ENCODE results near the gene DOCK6.
"Not testable (repeated sequence)": the region's sequence is repeated elsewhere in the genome, so short reads cannot be mapped to it uniquely, and the experiment has no call there.

Gene DOCK6

GRCh38 chr19:11169896-11170678 lies 92.2 kb downstream of the DOCK6 start:
- DNase-seq = no peak

GRCh38 chr19:11168568-11168967 lies 93.8 kb downstream of the DOCK6 start:
- no peak for DNase-seq

GRCh38 chr19:11166281-11167142 lies 95.8 kb downstream of the DOCK6 start:
- DNase-seq = no peak

- no peak for DNase-seq
These were observed 96.8 kb downstream of the DOCK6 start for GRCh38 chr19:11165486-11166030.

GRCh38 chr19:11164879-11165406 lies 97.4 kb downstream of the DOCK6 start:
- no peak for DNase-seq

- DNase-seq = no peak
These were observed 98.0 kb downstream of the DOCK6 start for GRCh38 chr19:11164296-11164695.

- not testable (repeated sequence) for DNase-seq
These were observed 101.9 kb downstream of the DOCK6 start for GRCh38 chr19:11160440-11160768.

GRCh38 chr19:11159598-11160439 lies 102.5 kb downstream of the DOCK6 start:
- DNase-seq = no peak

- DNase-seq = peak; percentile 64 to 80 (median 70)
These were observed 106.8 kb downstream of the DOCK6 start, which contains the start of gene SPC24 for GRCh38 chr19:11155373-11156120. Gene SPC24, minus strand, starts transcription at chr19:11155782. Its CDS starts 6 bp downstream, at chr19:11155776.

- no peak for DNase-seq
These were observed 107.7 kb downstream of the DOCK6 start for GRCh38 chr19:11154683-11155047.

- DNase-seq = no peak
These were observed 109.8 kb downstream of the DOCK6 start for GRCh38 chr19:11152318-11153062.

- no peak for DNase-seq
These were observed 111.1 kb downstream of the DOCK6 start for GRCh38 chr19:11151181-11151580.
